NCI-H226 (cell line): Measurements from ENCODE around the gene KIF6.

Experiments used
- DNase-seq: peaks from one replicate; pipeline ENCODE4 v3.0.0-alpha.2; 2015

KIF6 gene

GRCh38 chr6:39585641-39586040, 139.6 kb downstream of the KIF6 start:
- DNase-seq, result no peak

GRCh38 chr6:39577446-39578165, 147.6 kb downstream of the KIF6 start:
- DNase-seq, result no peak

- DNase-seq, result no peak
These were observed 148.5 kb downstream of the KIF6 start for GRCh38 chr6:39576556-39577303.

- no peak for DNase-seq
These were observed 150.2 kb downstream of the KIF6 start for GRCh38 chr6:39574991-39575390.

GRCh38 chr6:39573541-39573940, 151.7 kb downstream of the KIF6 start:
- no peak for DNase-seq

GRCh38 chr6:39572661-39573340, 152.4 kb downstream of the KIF6 start:
- DNase-seq, result no peak

GRCh38 chr6:39568896-39569295, 156.3 kb downstream of the KIF6 start:
- peak; percentile 36 for DNase-seq

GRCh38 chr6:39567091-39567490, 158.1 kb downstream of the KIF6 start:
- no peak for DNase-seq

- no peak for DNase-seq
These were observed 158.8 kb downstream of the KIF6 start for GRCh38 chr6:39566456-39566855.

- DNase-seq, result no peak
These were observed 159.3 kb downstream of the KIF6 start for GRCh38 chr6:39565956-39566355.

GRCh38 chr6:39563566-39564311, 161.5 kb downstream of the KIF6 start:
- DNase-seq, result no peak

- peak; percentile 81 for DNase-seq
These were observed 163.5 kb downstream of the KIF6 start for GRCh38 chr6:39561536-39562266.

- no peak for DNase-seq
These were observed 164.3 kb downstream of the KIF6 start for GRCh38 chr6:39560915-39561314.

- DNase-seq, result no peak
These were observed 166.5 kb downstream of the KIF6 start for GRCh38 chr6:39558591-39559190.

GRCh38 chr6:39558079-39558478, 167.1 kb downstream of the KIF6 start:
- DNase-seq, result no peak

- no peak for DNase-seq
These were observed 170.1 kb downstream of the KIF6 start for GRCh38 chr6:39555136-39555535.

GRCh38 chr6:39553860-39554802, 171.1 kb downstream of the KIF6 start:
- DNase-seq, result no peak

GRCh38 chr6:39553029-39553428, 172.2 kb downstream of the KIF6 start:
- DNase-seq, result no peak

- no peak for DNase-seq
These were observed 175.0 kb downstream of the KIF6 start for GRCh38 chr6:39550191-39550590.

- no peak for DNase-seq
These were observed 178.5 kb downstream of the KIF6 start for GRCh38 chr6:39546731-39547130.

GRCh38 chr6:39543950-39544349, 181.3 kb downstream of the KIF6 start:
- no peak for DNase-seq
